Panc1 (cell line): ENCODE measurements around the gene PPP6R2. TPM values are rescaled to one million over a fixed set of nuclear protein-coding genes. Genes with fewer than 3 reads are reported as not detected.

Experiments used
- ATAC-seq: fragments of 200-7000 bp; cut with Tn5 transposase; 2 replicates; pipeline ENCODE4 v1.9.1; 2020; ENCODE audit warnings: mild to moderate bottlenecking, moderate library complexity
- BruUV-seq: library from RNA; stranded (reverse); fragments of 400-500 nt; replicated peaks from 2 replicates; lab custom pipeline; 2021; lab: Mats Ljungman, UMichigan
- CTCF ChIA-PET: fragments of 300-600 bp; sonication (Branson Sonifier 250); formaldehyde crosslinking; loops from one replicate; lab custom pipeline; 2022; ENCODE audit warnings: antibody characterized with exemption; lab: Charles Lee
- POLR2A ChIA-PET: fragments of 300-600 bp; sonication (Branson Sonifier 250); formaldehyde crosslinking; loops from one replicate; lab custom pipeline; 2022; ENCODE audit warnings: antibody characterized with exemption; lab: Charles Lee
- DNase-seq: peaks from one replicate; pipeline ENCODE4 v3.0.0-alpha.2; 2010; ENCODE audit warnings: low read depth, low spot score
- H3K27ac ChIP-seq: 2 replicates; pipeline ENCODE4 v1.5.1; 2011; ENCODE audit warnings: mild to moderate bottlenecking, low read length, inconsistent platforms
- H3K27me3 ChIP-seq: fragments of 200-500 bp; sonication (Bioruptor generic); 2 replicates; pipeline ENCODE4 v1.6.0; 2014; ENCODE audit warnings: low read length, inconsistent platforms; ENCODE audit not compliant: control insufficient read depth, insufficient read depth
- H3K36me3 ChIP-seq: fragments of 200-500 bp; sonication (Bioruptor generic); 2 replicates; pipeline ENCODE4 v1.5.1; 2014; ENCODE audit warnings: inconsistent platforms, mild to moderate bottlenecking, low read length, moderate library complexity; ENCODE audit not compliant: control insufficient read depth, insufficient read depth
- H3K4me1 ChIP-seq: 2 replicates; pipeline ENCODE4 v1.5.1; 2011; ENCODE audit warnings: inconsistent platforms, mild to moderate bottlenecking, low read length, moderate library complexity; ENCODE audit not compliant: control insufficient read depth, insufficient read depth
- H3K4me3 ChIP-seq, 2 experiments: 2 replicates each; pipeline ENCODE4 v1.5.1; 2011 to 2012; ENCODE audit warnings: low read depth in 2 of 2, low read length in 2 of 2, mild to moderate bottlenecking in 2 of 2, inconsistent platforms in 1 of 2, moderate library complexity in 1 of 2
- H3K9me3 ChIP-seq: fragments of 200-500 bp; sonication (Bioruptor generic); 2 replicates; pipeline ENCODE4 v1.5.1; 2014; ENCODE audit warnings: low read depth, mild to moderate bottlenecking, inconsistent platforms, low read length, moderate library complexity; ENCODE audit not compliant: control insufficient read depth, insufficient read depth
- CTCF ChIP-seq: fragments of 450-650 bp; IDR thresholded peaks from 2 replicates; pipeline ENCODE4 v1.5.1; 2017; ENCODE audit warnings: mild to moderate bottlenecking
- POLR2AphosphoS5 ChIP-seq: IDR thresholded peaks from 2 replicates; pipeline ENCODE4 v1.6.1; 2012; ENCODE audit warnings: mild to moderate bottlenecking, low read depth, low read length, moderate library complexity
- REST ChIP-seq, 2 experiments: IDR thresholded peaks; 2 replicates each; pipeline ENCODE4 v1.6.1; 2011 to 2012; ENCODE audit warnings: low read depth in 2 of 2, control low read depth in 1 of 2, low read length in 1 of 2, mild to moderate bottlenecking in 1 of 2, moderate library complexity in 1 of 2; ENCODE audit not compliant: insufficient read depth in 1 of 2
- SIN3A ChIP-seq: IDR thresholded peaks from 2 replicates; pipeline ENCODE4 v1.6.1; 2012; ENCODE audit warnings: low read depth, mild to moderate bottlenecking, low read length, moderate library complexity, borderline replicate concordance; ENCODE audit not compliant: insufficient read depth
- TCF7L2 ChIP-seq: IDR thresholded peaks from 2 replicates; pipeline ENCODE4 v1.6.1; 2011; ENCODE audit warnings: mild to moderate bottlenecking, low read depth, low read length, inconsistent platforms
- in situ Hi-C: cut with HindIII; loops from 2 replicates; pipeline ENCODE4 v1.10.0; 2016; ENCODE audit warnings: low sequenced_read_pairs, low pct_unique_long_range_greater_than_20kb
- intact Hi-C: fragments of 100-400 bp; cut with micrococcal nuclease; formaldehyde crosslinking; loops from one replicate; pipeline ENCODE4 v1.10.0; 2022; ENCODE audit not compliant: unreplicated experiment
- total RNA-seq: library from RNA; stranded (reverse); gene quantifications from one replicate; pipeline ENCODE4 v1.2.1, GENCODE V29; 2021; ENCODE audit not compliant: unreplicated experiment

The PPP6R2 gene
- total RNA-seq, 1 experiment from 2014 or later = 52.8 TPM

- Histone ChIP-seq H3K4me1 (peaks cover 15% of the 10 kb centered on the region), H3K27ac (peak within 1 kb of the TSS; percentile 63), H3K27me3 (no peaks in the 10 kb centered on the region), H3K36me3 (no peaks in the 10 kb centered on the region; the same call in 1 of the 2 replicates), H3K4me3 (peak within 1 kb of the TSS; percentile 59 to 63), H3K9me3 (no peaks in the 10 kb centered on the region)
- in situ Hi-C loops = no loop called here
- intact Hi-C loops = no loop called here
- TF ChIP-seq POLR2AphosphoS5 = peak; percentile 54; the same call in 1 of the 2 replicates
- no peak for TF ChIP-seq SIN3A
- ChIA-PET POLR2A (no interaction called here), CTCF (no interaction called here)
- BruUV-seq = no TSS peak
- no peak for DNase-seq
- peak; percentile 94 for ATAC-seq
Observed at GRCh38 chr22:50474710-50475651, 131.9 kb downstream of the PPP6R2 start, which contains the start of gene SBF1. TSS of gene SBF1 (minus strand) at chr22:50475035. CDS start at chr22:50474840, 195 bp downstream.

- H3K4me3 ChIP-seq = peak overlapping the region; percentile 53 to 59
- no TSS peak for BruUV-seq
- in situ Hi-C loops = no loop called here
- H3K4me1 ChIP-seq = peaks cover 9% of the 10 kb centered on the region
- ATAC-seq = no peak
- H3K36me3 ChIP-seq = no peaks in the 10 kb centered on the region; the same call in 1 of the 2 replicates
- no peaks in the 10 kb centered on the region for H3K27me3 ChIP-seq
- ChIA-PET CTCF (no interaction called here), POLR2A (no interaction called here)
- intact Hi-C loops = no loop called here
- no peak for TF ChIP-seq POLR2AphosphoS5
- TF ChIP-seq CTCF = no peak
- TF ChIP-seq REST (IDR thresholded peaks at IDR 0.05; ENCODE audit: insufficient read depth in 1 of 2, low read depth in 2 of 2, low read length in 1 of 2) = no peak
- no peak for TF ChIP-seq TCF7L2
- no peak for TF ChIP-seq SIN3A
- no peak for DNase-seq
- peak overlapping the region; percentile 63 for H3K27ac ChIP-seq
- no peaks in the 10 kb centered on the region for H3K9me3 ChIP-seq
Observed at GRCh38 chr22:50475652-50476002, 132.5 kb downstream of the PPP6R2 start.
